HG03159 (cell line): ENCODE results near the gene PDE8B.

Source experiments
- ATAC-seq: cut with Tn5 transposase; IDR thresholded peaks from one replicate; pipeline ENCODE4 v1.9.1; 2021; ENCODE audit warnings: mild to moderate bottlenecking, moderate library complexity; ENCODE audit not compliant: unreplicated experiment

The PDE8B gene

DNA sequence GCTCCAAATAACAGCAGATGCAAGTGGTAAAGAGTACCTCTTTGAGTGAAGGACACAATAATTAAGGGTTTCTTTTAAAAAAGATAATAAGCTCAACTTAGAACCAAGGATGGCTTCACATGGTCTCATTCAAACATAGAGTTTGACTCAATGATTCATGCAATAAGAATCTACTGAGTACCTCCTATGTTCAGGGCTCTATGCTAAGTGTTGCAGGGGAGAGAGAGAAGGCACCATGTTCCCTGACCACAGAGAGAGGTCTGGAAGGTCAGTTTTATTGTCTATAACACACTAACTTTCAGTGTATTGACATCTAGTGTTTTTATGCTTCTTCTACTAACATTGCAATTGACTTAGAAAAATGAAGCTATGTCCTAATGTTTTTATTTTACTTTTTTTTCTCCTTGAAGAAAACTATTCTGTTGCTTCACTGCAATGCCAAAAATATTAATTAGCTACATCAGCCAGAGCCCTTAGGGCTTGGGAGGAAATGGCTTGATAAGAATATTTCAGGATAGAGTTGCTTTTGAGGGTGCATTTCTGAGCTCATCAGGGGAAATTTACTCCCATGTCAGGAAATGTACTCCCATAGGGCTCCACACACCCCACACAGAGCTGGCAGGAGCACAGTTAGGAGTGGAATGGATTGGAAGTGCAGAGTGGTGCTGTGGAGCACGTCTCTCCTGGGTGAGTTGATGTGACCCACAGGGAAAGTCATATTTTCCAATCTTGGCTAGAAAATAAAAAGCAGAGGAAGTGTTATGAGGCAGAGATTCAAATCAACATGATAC is 106.6 kb downstream of the PDE8B start:
- no peak for ATAC-seq

DNA sequence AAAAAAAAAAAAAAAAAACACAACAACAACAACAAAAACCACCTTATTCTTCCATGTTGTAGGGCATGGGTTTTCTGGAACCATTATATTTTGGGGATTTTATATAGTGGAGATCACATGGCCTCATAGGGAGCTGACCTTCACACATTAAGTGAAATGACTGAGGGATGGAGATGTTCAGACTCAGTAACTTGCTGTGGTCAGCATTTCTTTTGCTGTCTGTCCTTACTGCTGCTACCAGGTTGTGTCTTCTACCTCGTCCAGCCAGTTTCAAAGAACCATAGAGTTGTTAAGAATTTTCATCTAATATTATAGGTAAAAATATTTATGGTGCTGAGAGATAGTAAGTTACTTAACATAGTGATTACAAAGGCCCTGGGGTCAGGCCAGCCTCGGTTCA is 107.6 kb downstream of the PDE8B start:
- no peak for ATAC-seq

DNA sequence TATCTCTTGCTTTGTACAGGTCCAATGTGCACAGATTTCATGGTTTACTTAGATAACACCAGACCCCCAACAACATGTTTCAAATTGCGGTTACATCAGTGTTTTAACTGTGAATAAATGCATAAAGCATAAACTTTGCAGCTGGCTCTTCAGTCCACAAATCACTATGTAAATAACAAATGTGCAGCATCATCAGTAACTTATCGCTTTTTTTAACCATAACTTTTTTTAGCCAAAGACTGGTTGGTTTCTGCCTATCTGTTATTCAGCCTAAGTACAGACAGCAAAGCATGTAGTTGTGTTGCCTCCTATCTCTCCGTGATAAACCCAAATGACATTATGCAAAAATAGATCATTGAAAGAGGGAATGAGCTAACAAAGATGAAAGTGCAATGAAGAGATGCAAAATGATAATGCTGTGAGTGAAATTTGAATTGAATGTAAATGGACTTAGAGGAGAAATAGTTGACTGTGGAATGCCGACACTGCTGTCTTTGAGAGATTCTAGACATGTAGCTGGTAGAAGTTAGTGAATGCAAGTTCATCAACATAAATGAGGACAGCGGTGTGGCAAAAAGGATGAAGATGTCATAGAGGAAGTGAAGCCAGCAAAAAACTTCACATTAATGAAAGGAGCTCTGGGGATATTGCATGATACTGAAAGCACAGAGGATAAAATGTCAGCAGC is 108.8 kb downstream of the PDE8B start:
- ATAC-seq: no peak

DNA sequence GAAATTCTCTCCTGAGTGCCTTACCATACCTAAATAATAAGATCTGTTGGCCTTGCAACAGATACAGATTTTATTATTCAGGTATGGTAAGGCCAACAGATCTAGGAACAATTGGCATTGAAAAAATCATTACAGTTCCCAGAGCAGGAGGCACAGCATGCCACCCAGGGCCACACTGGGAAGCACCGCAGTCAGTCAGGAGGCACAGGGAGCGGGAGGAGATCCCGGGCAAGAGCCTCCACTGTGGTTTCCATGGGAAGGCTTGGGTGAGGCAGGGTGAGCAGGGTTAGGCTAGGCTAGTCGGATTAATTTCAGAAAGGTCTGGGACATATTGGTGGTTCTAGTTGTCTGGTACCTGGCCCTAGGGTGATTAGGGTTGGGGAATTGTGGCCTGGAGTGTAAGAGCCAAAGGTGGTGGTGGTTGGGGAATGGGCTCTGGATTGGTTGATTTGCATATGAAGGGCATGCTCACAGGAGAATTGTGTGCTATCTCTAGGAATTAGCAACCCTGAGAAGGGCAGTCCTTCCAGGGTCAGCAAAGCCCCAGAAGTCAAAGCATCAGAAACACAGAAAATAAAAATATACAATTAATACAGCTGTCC is 111.4 kb downstream of the PDE8B start:
- ATAC-seq: no peak

DNA sequence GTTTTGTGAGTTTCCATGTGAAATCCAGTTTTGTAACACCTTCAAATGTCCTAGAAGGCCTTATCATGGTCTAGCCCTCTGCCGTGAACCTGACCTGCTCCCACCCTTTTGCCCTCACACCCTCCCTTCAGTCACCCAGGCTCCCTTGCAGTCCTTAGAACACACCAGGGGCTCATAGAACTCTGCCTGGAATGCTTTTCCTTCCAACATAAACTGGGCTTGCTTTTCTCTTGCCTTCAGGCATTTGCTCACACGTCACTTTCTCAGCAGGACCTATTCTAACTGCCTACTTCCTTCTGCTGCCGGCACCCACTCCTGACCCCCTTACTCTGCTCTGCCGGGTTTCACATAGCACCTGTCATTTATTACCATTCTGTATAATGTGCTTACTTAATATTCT is 111.9 kb downstream of the PDE8B start:
- ATAC-seq: no peak

DNA sequence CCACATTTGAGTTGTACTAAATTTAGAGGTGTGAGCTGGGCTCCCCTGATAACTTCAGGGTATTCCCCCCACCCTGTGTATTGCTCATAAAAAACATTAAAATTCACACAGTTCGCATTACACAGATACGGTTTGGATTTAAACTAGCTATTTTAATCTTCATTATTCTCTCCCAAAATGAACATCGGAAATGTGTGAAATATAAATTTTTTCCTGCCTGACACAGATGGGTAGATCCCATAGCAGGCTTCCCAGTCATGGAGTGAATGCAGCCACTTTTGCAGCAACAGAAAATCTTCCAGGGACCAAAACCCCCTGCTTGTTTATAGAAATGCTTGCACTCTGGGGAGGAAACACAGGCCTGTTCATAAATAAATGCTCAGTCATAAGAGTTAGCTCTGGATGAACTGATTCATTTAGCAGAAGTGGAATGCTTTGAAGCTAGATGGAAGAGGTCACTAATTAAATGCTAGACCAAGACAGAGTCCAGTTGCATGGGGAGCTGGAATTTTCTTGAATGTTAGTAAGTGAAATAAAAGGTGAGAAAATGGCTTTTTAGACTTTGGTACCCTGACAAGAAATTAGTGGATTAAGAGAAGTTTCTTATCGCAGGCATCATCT is 115.6 kb downstream of the PDE8B start:
- no peak for ATAC-seq

DNA sequence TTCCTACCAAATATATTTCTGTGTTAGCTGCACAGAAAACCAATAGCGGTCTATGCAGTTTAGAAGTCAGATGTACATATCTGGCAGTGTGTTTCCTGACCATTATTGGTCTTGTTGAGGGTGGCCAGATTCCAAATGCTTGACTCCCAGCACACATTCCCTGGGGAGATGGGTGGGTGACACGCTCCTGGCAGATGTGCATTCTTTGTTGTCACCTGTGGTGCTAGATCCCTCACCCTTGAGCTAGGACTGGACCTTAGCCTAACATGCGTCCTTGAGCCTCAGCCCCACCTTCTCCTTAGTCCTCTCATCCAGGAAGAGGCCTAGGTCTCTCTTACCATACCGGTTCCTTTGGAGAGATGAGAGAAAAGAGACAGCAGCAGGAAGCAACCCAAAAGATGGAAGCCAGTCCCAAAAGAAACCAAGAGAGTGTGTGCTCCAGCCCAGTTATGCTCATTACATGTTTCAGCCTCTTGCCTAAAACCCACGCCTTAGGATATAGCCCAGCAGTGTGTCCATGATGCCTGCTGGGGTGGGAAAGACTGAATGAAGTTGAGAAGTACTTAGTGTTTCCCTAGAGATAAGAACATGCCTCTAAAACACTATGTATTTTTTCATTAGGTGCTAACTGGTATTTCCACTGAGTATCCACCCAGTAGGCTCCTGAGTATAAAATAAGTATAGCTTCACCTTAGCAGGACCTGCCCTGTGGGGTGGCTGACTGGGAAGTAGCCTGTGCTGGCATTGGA is 116.7 kb downstream of the PDE8B start:
- ATAC-seq: no peak

DNA sequence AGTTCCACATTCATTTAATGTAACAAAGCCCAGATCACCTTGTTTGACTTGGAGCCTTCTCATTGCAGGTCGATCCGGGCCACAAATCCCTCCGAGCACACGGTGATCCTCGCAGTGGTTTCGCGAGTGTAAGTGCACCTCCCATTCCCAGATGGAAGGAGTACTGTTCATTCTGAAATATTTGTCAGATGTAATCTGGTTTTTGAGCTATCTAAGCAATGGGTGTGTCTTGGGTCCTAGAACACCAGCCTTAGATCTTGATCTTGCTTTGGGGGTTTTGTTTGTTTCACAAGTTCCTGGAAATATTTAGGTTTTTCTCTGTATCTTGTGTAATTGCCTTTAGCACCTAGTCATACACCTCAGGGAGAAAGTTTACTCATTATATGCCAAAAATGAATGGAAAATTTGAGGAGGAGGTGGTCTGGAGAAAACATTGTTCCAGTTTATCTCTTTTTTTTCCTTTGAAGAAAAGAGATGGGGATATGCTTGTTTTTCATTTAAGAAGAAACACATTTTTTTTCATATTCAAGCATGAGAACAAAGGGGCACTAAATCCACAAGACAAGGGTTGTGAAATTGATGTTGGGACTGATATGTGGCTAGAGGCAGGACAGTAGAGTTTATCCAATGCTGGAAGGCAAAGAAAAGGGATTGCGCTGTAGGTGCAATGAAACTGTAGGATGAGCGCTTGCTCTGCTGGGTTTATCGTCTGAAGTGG is 118.6 kb downstream of the PDE8B start:
- ATAC-seq: no peak

DNA sequence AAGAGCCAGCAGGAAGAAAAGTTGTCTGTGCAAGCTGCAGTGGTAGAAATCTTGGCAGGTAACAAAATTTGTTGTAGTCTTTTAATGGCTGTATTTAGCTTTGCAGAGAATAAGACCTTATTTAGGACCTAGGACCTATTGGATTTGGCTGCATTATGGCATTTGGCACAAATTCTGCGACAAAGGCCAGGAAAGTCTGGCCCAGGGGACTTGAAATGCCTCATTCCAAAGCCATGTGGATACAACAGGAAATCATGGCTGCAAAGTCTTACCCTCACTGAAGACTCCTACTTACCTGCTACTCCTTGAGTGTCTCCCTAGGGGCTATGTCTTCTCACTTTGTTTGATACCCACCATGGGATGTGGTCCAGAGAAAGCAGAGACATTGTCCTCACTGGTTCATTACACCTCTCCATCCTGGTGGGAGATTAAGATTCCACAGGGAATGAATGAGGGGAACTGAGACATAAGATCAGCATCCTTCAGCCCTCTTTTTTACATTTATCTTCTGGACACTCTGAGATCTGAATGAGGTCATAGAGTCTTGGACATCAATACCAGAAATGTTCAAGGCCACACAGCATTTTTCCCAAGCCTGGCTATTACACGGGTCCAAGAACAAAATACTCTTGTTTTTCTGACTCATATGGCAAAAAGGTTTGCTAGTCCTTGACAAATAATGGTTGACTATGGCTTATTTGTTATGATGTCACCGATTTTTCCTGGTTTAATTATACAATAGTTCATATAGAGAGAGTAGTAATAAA is 119.4 kb downstream of the PDE8B start:
- no peak for ATAC-seq

DNA sequence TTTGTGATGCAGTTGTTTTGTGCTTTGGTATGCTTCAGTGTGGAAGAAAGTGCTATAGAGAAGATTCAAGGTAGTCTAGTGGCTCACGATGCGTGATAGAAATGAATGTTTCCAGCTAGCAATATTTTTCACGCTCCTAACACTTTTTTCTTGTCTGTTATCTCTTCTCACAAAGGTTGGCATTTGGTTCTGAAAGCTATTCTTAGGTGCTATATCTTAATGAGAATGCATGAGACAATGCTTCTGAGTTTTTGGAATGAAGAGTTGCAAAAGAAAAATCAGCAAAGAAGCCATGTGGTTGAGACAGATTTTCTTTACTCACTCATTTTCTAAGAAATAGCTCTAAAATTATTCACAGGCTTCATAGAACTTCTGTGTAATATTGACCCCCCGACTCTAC is 122.6 kb downstream of the PDE8B start:
- ATAC-seq: no peak

DNA sequence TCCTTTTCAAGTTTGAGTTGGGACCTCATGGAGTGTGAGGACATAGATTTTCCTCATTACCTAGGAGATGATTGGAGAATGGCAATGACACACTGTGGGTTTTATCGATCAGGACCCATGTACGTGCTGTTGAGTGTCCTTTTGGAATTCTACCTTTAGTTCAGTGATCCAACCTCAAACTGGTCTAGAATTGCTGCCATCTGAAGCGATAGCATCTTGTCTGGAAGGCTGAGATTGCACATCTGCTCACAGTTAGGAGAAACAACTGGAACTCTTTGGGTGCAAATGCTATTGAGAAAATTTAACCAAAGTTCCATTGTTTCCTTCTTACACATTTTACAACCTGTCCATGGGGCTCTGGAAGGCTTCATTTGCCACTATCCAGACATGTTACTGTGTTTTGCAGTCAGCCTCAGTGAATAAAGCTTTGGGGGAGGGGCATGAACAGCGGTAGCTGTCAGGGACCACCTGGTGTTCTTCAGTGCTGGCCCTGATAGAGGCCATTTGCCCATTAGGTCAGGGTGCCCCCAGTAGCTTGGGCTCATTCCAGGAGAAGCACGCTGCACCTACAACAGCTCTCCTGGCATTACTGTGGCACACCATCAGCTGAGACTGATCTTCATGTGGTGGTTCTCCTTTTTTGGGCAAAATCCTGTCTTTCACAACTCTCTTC is 123.1 kb downstream of the PDE8B start:
- no peak for ATAC-seq

DNA sequence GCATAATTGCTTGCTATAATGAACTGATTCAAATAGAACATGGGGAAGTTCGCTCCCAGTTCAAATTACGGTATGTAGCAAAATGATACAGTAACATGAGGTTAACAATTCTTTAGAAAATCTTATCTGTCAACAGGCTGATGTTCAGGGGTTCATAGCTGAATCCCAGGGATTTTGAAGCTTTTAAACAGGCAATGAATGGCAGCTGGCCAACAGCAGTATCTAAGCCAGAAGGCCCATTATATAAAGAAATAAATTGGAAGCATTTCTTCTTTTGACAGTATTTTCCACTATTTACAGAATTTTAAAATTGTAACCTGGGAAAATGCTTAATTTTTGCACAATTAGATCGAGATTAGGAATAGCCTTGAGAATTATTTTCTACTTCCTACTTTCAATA is 126.8 kb downstream of the PDE8B start:
- no peak for ATAC-seq

DNA sequence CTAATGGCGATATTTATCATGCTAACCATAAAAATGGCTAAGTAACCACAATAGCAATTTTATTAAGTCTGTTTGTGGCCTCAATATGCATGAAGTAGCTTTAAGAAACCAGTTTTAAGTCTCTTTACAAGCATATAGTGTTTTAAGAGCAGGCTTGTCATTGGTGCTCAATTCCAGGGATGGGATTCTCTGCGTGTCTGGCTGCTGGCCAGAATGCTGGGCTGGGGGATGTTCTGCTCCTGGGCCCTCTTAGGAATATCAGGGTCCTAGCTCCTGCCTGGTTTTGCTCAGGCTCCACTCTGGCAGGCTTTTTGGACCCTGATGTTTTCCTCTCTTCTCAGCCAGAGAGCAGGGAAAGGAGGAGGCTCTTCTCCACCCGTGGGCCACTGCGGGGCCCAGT is 127.2 kb downstream of the PDE8B start:
- no peak for ATAC-seq

DNA sequence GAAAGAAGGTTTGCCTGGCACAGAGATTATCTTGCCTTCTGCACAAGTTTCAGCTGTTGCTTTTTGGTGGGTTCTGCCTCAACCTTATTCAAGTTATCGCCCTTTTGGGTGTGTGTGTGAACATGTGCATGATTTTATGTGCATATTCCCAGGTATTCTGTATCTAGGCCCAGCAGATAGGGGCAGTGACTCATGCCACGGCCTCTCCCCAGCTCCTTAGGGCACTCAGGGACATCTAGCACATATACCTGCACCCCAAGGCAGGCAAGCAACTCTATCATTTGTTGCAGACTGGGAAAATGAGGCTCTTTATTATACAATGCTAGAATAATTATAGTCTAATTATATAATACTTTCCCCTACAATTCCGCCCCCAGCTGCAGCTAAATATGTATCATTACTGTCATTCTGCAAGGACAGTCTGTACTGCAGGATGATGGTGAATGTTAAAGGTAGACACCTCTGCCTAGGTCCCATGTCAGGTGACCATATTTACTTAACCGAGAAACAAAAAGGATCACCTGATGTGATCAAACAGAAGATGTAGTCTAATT is 128.9 kb downstream of the PDE8B start:
- ATAC-seq: no peak

DNA sequence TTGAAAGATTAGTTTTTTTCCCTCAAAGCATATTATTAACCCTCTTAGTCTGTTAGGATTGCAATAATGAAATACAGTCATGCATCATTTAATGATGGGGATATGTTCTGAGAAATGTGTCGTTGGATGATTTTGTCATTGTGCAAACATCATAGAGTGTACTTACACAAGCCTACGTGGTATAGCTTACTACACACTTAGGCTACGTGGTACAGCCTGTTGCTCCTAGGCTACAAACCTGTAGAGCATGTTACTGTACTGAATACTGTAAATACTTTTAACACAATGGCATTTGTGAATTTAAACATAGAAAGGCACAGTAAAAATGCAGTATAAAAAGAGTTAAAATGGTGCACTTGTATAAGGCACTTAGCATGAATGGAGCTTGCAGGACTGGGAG is 132.7 kb downstream of the PDE8B start:
- ATAC-seq: no peak

DNA sequence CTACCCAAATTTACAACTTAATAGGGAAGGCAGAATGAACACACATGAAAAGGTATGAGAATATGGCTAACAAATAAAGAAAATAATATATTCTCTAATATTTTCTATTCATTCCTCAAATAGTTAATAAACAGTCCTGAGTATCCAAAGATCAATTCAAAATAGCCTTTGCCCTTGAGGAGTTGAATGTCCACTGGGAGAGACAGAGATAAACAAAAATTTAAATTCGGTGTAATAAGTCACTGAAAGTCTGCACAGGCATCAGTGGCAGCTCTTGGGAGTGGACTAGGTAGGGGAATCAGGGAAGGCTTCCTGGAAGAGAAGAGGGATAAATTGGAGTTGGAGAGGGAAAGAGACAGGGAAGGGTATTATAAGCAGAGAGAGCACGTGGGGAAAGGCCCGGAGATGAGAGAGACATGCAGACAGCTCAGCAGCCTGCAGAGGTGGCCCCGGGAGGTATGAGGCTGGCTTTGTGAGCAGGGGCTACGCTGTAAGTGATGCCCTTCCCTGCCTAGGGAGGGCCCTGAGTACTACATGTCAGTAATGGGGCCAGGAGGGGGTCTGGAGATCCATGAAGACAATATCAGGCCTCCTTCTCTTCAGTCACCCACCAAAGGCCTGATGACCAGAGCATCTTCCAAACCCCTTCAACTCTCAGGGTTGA is 137.1 kb downstream of the PDE8B start:
- ATAC-seq: no peak

DNA sequence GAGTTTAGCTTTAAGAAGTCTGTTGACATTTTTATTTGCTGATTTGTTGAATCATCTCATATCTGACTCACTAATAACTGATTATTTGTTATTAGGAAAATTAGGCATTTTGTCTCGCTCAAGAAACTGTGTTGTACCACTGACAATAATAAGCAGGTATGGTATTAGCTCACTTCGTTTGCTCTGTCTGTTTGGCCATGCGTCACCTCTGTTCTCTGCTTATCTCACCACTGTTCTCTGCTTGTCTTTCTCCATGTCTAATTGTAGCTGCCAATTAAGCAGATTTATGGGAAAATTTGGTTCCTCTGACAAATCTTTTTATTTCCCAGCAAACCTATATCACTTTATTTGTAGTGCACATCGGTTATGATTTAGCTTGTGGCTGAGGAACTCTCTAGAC is 142.8 kb downstream of the PDE8B start:
- no peak for ATAC-seq

DNA sequence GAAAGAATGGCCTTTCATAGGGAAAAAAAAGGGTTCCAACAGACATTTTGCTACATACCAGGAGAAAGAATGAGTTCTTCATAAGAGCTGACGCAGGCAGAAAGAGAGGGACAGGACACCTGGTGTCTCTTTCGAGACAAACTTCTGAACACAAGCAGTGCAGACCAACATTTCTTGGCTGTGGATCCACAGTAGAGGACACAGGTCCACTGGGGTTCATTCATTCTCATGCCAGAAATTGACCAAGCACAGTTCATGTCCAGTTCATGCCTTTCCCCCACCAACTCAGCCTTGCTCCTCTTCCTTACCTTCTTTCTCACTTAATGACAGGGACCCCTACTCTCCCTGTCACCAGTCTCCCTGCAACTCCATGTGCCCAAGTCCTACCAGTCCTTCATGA is 144.0 kb downstream of the PDE8B start:
- ATAC-seq: no peak
